NOMO-1 (cell line): ENCODE measurements around the gene CTNNBL1.
"Not testable (repeated sequence)": the region's sequence is repeated elsewhere in the genome, so short reads cannot be mapped to it uniquely, and the experiment has no call there.

Experiments
- DNase-seq, 2 experiments: peaks; one replicate each; lab custom pipeline; 2025; ENCODE audit not compliant: unreplicated experiment in 2 of 2; lab: John Stamatoyannopoulos, UW

CTNNBL1 gene

DNA sequence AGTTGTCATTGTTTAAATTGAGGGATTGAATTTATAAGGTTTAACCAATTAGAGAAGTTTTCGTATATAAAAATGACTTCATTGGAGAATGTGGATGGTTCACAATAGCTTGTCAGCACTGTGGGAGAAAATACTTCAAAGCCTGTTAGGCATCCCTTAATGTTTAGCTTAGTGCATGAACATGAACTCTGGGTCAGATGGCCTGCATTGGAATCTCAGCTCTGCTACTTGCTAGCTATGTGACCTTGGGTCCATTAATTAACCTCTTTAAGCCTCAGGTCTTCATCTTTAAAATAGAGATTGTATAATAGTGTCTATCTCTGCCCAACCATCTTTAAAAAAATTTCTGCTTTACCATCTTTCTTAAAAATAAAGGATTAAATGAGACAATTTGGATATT, 11.1 kb downstream of the CTNNBL1 start:
- DNase-seq, result no peak

GRCh38 chr20:37706298-37706697, 12.5 kb downstream of the CTNNBL1 start:
- no peak for DNase-seq

DNA sequence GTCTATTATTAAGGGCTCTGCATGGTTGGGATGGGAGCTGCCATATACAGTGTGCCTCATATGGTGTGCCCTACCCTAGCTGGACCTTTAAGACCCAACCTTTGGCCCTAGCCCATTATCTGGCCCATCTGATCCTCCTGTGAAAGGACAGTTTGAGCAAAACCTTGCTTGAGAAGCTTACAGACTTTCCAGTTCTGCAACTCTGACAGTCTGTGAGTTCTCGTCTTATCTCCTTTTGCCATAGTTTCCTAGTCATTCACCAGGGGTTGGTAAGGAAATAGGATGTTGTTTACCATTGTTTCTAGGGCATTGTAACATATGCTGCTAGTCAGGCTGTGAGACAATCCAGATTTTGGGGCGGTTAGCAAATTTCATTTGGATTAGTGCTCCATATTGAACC, 17.2 kb downstream of the CTNNBL1 start:
- no peak for DNase-seq

DNA sequence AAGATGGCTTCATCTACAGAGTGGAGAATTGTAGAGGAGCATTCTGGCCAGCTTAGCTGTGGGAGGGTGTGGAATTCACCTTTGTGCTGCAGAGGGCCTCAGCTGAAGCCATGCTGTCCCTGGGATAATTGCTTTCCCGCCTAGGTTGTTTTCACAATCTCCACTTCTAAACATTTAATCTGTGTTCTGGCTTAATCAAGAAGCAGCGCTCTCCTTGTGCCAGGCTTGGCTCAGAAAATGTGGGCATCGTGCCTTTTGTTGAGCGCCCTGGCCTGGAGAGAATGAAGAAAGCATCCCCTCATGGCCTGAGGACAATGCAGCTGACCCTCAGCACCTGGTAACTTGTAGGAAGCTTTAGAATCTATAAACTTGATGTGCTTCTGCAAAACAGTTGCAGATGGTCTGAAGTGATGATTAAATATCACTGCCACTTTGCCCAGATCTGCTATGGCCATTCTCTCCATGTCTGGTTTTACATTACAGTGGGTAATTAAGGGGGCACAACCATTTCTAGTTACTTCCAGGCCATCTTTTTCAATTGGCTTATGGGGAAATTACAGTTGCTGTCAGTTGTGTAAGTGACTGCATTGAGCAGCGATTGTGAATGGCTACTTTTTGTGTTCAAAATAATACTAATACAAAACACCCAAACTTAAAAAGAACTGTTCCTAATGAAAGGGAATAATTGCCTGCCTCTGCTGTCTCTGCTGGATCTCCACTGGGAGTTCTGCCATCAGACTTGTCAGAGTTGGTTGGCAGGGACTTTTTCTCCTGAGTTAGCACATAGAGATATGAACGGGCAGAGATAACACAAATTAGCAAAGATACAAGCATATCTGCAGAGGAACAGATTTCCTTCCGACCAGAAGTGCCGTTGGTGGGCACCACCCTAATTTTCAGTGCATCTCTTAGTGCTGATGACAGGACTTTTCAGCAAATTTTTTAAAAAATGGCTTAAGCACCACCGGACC, 18.4 kb downstream of the CTNNBL1 start:
- DNase-seq, result no peak

- DNase-seq, result no peak
Measured at GRCh38 chr20:37713396-37713795, 19.6 kb downstream of the CTNNBL1 start.

DNA sequence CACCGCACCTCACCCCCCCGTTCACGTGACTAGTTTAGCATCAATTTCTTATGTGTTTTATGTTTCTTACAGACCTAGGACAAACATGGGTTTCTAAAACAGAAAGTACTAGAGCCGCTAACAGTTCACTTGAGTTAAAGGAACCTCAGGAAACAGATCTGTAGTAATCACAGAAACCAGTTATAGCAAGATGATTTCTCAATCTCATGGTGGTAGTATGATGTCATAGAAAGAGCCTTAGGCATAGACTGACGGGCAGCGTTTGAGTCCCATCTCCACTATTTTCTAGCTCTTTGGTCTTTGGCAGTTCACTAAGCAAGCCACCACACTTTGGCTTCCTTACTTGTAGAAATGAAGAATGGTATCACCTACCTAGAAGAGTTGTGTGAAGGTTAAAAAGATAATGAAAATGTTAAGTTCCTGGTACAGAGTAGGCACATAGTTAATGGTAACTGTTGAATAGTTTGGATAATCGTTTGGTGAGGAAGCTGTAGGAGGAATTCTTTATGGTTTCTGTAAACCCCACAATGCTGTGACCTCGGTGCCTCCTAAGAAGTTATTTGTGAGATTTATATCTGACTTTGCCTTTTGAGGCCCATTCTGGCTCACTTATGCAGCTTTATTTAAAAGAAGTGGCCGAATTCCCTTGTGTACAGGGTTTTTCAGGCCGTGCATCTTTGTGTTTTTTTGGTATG, 21.3 kb downstream of the CTNNBL1 start:
- peak; percentile 63 to 82 for DNase-seq

DNA sequence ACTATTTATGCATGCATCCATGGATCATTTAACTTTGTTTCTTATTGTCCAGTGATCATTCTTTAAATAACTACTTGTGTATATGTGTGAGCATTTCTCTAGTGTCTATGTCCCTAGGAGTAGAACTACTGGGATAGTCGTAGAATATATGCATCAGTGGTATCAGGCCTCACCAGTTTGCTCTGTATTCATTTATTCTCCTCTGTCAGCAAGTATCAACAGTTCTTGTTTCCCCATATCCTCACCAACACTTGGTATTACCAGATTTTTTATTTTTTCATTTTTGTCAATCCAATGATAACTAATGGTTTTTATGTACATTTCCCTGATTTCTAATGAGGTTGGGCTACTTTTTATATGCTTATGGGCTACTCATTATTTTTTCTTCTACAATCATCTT, 27.9 kb downstream of the CTNNBL1 start:
- no peak for DNase-seq

GRCh38 chr20:37722312-37722711, 28.5 kb downstream of the CTNNBL1 start:
- DNase-seq, result not testable (repeated sequence)

GRCh38 chr20:37723668-37724067, 29.8 kb downstream of the CTNNBL1 start:
- DNase-seq, result no peak

DNA sequence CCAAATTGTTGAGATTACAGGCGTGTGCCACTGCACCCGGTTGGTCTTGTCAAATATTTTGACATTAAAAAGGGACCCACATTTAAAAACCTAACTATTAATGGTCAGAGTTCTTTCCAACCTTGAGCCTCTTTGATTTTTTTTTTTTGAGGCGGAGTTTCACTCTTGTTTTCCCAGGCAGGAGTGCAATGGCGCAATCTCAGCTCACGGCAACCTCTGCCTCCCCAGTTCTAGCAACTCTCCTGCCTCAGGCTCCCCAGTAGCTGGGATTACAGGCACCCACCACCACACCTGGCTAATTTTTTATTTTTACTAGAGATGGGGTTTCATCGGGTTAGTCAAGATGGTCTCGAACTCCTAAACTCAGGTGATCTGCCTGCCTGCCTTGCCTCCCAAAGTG, 31.3 kb downstream of the CTNNBL1 start:
- DNase-seq, result no peak

- no peak for DNase-seq
Measured at GRCh38 chr20:37725855-37726254, 32.0 kb downstream of the CTNNBL1 start.

- DNase-seq, result no peak
Measured at GRCh38 chr20:37726321-37726720, 32.5 kb downstream of the CTNNBL1 start.

DNA sequence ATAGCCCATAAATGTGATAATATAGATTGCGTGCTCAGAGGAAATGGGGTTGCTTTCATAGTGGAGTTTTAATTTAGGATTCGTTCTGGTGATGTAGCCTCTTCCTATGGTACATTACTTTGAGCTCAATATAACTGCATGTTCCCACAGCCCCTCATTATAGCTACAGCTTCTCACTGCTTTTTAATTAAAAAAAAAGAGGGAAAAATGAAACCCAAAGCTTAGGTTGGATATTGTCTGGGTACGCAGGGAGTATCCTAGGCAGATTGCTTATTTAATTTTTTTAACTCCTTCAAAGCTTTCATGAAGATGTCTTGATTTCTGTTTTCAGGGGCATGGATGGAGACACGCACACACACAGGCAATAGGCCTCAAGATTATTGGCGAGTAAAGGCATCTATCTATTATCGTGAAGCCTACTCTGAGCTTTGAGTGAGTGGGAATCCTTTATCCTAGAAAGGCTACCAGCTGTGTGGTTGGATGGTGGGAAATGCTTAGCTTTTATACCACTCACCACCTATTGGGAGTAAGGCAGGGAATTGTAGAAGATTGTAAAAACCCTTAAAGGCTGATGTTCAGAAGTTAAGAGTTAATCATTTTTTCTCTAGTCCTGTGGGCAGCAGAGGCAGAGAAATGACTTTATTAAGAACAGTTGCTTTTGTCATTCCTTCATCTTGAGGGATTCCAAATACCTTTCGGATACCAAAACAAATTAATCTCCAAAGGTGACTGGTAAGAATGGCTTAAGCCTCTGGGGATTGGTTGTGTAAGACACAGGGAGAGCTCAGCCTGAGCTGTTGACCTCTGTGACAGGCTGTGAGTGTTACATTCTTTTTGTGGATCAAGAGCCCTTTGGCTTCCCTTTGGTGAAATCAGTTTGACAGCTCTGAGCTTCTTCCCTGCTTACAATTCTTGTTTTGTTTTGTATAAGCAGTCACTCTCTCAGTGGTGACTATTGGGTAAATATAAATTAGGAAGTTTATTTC, 33.4 kb downstream of the CTNNBL1 start:
- no peak for DNase-seq

DNA sequence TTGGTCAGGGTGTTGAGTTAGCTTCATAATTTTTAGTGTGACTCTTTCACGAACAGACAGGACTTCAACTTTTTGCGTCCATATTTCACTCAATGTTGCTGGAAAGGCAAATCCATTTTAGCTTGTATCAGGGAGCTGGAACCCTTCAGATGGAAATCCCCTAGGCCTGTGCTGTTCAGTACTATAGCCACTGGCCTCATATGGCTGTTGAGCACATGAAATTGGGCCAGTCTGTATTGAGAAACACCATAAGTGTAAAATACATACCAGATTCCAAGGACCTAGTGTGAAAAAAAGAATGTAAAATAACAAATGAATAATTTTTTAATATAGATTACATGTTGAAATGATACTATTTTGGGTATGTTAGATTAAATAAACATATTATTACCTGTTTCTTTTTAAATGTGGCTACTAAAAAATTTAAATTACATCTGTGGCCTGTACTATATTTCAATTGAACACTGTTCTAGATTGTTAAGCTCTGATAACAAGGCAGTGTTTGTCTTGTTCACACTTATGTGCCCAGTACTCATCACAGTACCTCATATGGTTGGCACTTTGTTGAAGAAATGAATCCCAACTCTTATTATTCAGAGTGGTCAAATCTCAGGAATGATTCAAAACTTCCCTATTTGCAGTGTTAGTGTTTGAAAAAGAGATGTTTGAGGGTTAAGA, 34.3 kb downstream of the CTNNBL1 start:
- DNase-seq, result no peak

DNA sequence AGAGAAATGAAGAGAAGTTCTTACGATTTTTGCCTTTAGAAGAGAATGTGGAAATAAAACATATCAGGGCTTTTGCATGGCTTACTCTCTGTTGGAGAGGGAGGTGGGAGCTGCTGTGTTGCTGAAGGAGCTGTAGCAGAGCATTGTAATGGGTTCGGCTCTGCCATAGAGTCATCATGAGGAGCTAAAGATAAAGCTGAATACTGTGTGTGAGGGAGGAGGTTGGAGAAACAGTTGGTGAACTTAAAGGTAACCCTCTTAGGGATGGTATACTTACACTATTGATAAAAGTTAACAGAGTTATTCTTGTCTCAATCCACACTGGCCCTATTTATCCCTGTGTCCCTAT, 34.8 kb downstream of the CTNNBL1 start:
- no peak for DNase-seq

- DNase-seq, result no peak
Measured at GRCh38 chr20:37729452-37729851, 35.6 kb downstream of the CTNNBL1 start.

DNA sequence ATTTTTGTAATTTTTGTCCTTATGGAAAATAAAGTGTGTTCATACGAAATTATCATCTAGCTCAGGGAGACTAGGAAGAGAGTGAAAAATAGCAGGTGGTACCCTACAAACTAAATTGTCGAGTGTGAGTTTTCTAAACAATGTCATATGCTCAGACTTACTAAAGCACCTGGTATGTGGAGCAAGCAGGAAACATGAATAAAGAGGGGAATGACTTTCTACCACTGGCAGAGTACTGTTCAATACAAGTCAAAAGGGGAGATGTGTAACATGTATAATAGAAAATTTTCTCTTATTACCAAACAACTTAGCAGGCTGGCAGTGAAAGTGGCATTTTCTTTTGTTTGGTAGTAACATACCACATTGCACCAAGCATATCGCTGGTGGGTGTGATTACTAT, 36.1 kb downstream of the CTNNBL1 start:
- DNase-seq, result no peak

DNA sequence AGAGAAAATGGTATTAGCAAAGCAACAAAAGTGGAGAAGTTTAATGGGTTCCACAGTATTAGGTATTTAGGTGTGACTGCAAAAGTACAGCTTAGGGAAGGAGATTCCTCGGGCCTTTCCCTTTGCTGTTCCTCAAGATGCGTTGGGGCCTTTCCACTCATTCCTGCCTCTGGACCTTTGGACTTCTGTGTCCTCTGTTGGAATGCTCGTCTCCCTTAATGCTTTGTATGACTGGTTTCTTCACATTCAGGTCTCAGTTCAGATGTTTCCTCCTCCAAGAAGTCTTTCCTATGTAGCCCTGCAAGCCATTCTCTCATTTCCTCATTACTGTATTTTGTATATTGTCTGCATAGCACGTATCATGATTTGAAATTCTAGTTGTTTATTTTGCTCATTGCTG, 39.6 kb downstream of the CTNNBL1 start:
- DNase-seq, result no peak

- no peak for DNase-seq
Measured at GRCh38 chr20:37734228-37734985, 40.6 kb downstream of the CTNNBL1 start.

DNA sequence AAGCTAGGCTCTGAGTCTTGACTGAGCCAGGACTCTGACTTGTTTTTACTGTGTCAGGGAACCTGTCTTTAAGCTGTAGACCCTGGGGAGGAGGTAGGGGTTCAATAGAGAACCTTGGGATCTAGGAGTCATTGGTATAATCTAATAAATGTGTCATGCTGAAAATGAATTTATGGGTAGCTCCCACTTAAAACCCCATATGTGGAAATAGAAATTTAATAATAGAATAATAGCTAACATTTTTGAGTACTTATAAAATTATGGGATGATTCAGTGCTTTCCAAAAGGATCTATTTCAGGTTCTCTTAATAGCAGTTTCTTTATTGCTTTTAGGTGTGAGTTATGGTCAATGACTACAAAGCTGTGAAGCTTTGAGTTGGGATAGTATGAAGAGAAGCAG, 41.7 kb downstream of the CTNNBL1 start:
- no peak for DNase-seq
